ENCODE results near the gene ASCL5.

Gene ASCL5

GRCh38 chr1:201095581-201095980 lies 31.4 kb downstream of the ASCL5 start:
- H3K27ac Mint-ChIP-seq, result no peak overlapping the region
- H3K27me3 Mint-ChIP-seq (ENCODE audit: low read depth), result peaks cover 6% of the 10 kb centered on the region
- H3K36me3 Mint-ChIP-seq (ENCODE audit: low read depth), result no peaks in the 10 kb centered on the region
- H3K9me3 Mint-ChIP-seq, result no peaks in the 10 kb centered on the region
- no peaks in the 10 kb centered on the region for H3K4me1 Mint-ChIP-seq (ENCODE audit: low read depth)
- no peak overlapping the region for H3K4me3 Mint-ChIP-seq

- Mint-ChIP-seq H3K9me3 (no peaks in the 10 kb centered on the region), H3K27ac (no peak overlapping the region), H3K27me3 (ENCODE audit: low read depth) (peaks cover 6% of the 10 kb centered on the region), H3K36me3 (ENCODE audit: low read depth) (no peaks in the 10 kb centered on the region), H3K4me1 (ENCODE audit: low read depth) (no peaks in the 10 kb centered on the region), H3K4me3 (no peak overlapping the region)
Measured at GRCh38 chr1:201094832-201095231, 32.2 kb downstream of the ASCL5 start.

GRCh38 chr1:201093962-201094361 lies 33.0 kb downstream of the ASCL5 start:
- H3K27ac Mint-ChIP-seq, result no peak overlapping the region
- no peaks in the 10 kb centered on the region for H3K36me3 Mint-ChIP-seq (ENCODE audit: low read depth)
- peaks cover 6% of the 10 kb centered on the region for H3K27me3 Mint-ChIP-seq (ENCODE audit: low read depth)
- H3K4me3 Mint-ChIP-seq, result no peak overlapping the region
- H3K4me1 Mint-ChIP-seq (ENCODE audit: low read depth), result no peaks in the 10 kb centered on the region
- no peaks in the 10 kb centered on the region for H3K9me3 Mint-ChIP-seq

GRCh38 chr1:201093561-201093960 lies 33.4 kb downstream of the ASCL5 start:
- Mint-ChIP-seq H3K4me3 (no peak overlapping the region), H3K36me3 (ENCODE audit: low read depth) (no peaks in the 10 kb centered on the region), H3K9me3 (no peaks in the 10 kb centered on the region), H3K4me1 (ENCODE audit: low read depth) (no peaks in the 10 kb centered on the region), H3K27me3 (ENCODE audit: low read depth) (peaks cover 6% of the 10 kb centered on the region), H3K27ac (no peak overlapping the region)

- no peaks in the 10 kb centered on the region for H3K4me1 Mint-ChIP-seq (ENCODE audit: low read depth)
- H3K27me3 Mint-ChIP-seq (ENCODE audit: low read depth), result peaks cover 6% of the 10 kb centered on the region
- H3K9me3 Mint-ChIP-seq, result no peaks in the 10 kb centered on the region
- no peak overlapping the region for H3K4me3 Mint-ChIP-seq
- H3K27ac Mint-ChIP-seq, result no peak overlapping the region
- H3K36me3 Mint-ChIP-seq (ENCODE audit: low read depth), result no peaks in the 10 kb centered on the region
Measured at GRCh38 chr1:201092738-201093137, 34.2 kb downstream of the ASCL5 start.

- no peaks in the 10 kb centered on the region for H3K36me3 Mint-ChIP-seq (ENCODE audit: low read depth)
- no peak overlapping the region for H3K27ac Mint-ChIP-seq
- peaks cover 6% of the 10 kb centered on the region for H3K27me3 Mint-ChIP-seq (ENCODE audit: low read depth)
- H3K4me3 Mint-ChIP-seq, result no peak overlapping the region
- H3K4me1 Mint-ChIP-seq (ENCODE audit: low read depth), result no peaks in the 10 kb centered on the region
- H3K9me3 Mint-ChIP-seq, result no peaks in the 10 kb centered on the region
Measured at GRCh38 chr1:201091256-201091655, 35.7 kb downstream of the ASCL5 start.

GRCh38 chr1:201090541-201090940 lies 36.4 kb downstream of the ASCL5 start:
- Mint-ChIP-seq H3K4me1 (ENCODE audit: low read depth) (no peaks in the 10 kb centered on the region), H3K36me3 (ENCODE audit: low read depth) (no peaks in the 10 kb centered on the region), H3K27me3 (ENCODE audit: low read depth) (peaks cover 6% of the 10 kb centered on the region), H3K9me3 (no peaks in the 10 kb centered on the region), H3K27ac (no peak overlapping the region), H3K4me3 (no peak overlapping the region)

- Mint-ChIP-seq H3K4me3 (no peak overlapping the region), H3K27ac (no peak overlapping the region), H3K4me1 (ENCODE audit: low read depth) (no peaks in the 10 kb centered on the region), H3K27me3 (ENCODE audit: low read depth) (peaks cover 6% of the 10 kb centered on the region), H3K36me3 (ENCODE audit: low read depth) (no peaks in the 10 kb centered on the region), H3K9me3 (no peaks in the 10 kb centered on the region)
Measured at GRCh38 chr1:201089596-201089995, 37.4 kb downstream of the ASCL5 start.

- Mint-ChIP-seq H3K36me3 (ENCODE audit: low read depth) (no peaks in the 10 kb centered on the region), H3K4me3 (no peak overlapping the region), H3K27me3 (ENCODE audit: low read depth) (peaks cover 9% of the 10 kb centered on the region), H3K9me3 (no peaks in the 10 kb centered on the region), H3K27ac (no peak overlapping the region), H3K4me1 (ENCODE audit: low read depth) (no peaks in the 10 kb centered on the region)
Measured at GRCh38 chr1:201088901-201089525, 38.0 kb downstream of the ASCL5 start.

GRCh38 chr1:201088395-201088794 lies 38.6 kb downstream of the ASCL5 start:
- Mint-ChIP-seq H3K9me3 (no peaks in the 10 kb centered on the region), H3K4me3 (no peak overlapping the region), H3K27ac (no peak overlapping the region), H3K27me3 (ENCODE audit: low read depth) (peaks cover 10% of the 10 kb centered on the region), H3K36me3 (ENCODE audit: low read depth) (no peaks in the 10 kb centered on the region), H3K4me1 (ENCODE audit: low read depth) (no peaks in the 10 kb centered on the region)

- H3K27ac Mint-ChIP-seq, result no peak overlapping the region
- no peak overlapping the region for H3K4me3 Mint-ChIP-seq
- H3K9me3 Mint-ChIP-seq, result no peaks in the 10 kb centered on the region
- H3K36me3 Mint-ChIP-seq (ENCODE audit: low read depth), result no peaks in the 10 kb centered on the region
- no peaks in the 10 kb centered on the region for H3K4me1 Mint-ChIP-seq (ENCODE audit: low read depth)
- peaks cover 15% of the 10 kb centered on the region for H3K27me3 Mint-ChIP-seq (ENCODE audit: low read depth)
Measured at GRCh38 chr1:201085902-201086735, 40.9 kb downstream of the ASCL5 start.

- no peaks in the 10 kb centered on the region for H3K4me1 Mint-ChIP-seq (ENCODE audit: low read depth)
- H3K27me3 Mint-ChIP-seq (ENCODE audit: low read depth), result peaks cover 20% of the 10 kb centered on the region
- H3K27ac Mint-ChIP-seq, result no peak overlapping the region
- no peaks in the 10 kb centered on the region for H3K36me3 Mint-ChIP-seq (ENCODE audit: low read depth)
- H3K9me3 Mint-ChIP-seq, result no peaks in the 10 kb centered on the region
- no peak overlapping the region for H3K4me3 Mint-ChIP-seq
Measured at GRCh38 chr1:201084295-201084694, 42.7 kb downstream of the ASCL5 start.

GRCh38 chr1:201083741-201084140 lies 43.2 kb downstream of the ASCL5 start:
- Mint-ChIP-seq H3K27me3 (ENCODE audit: low read depth) (peaks cover 20% of the 10 kb centered on the region), H3K4me3 (no peak overlapping the region), H3K36me3 (ENCODE audit: low read depth) (no peaks in the 10 kb centered on the region), H3K9me3 (no peaks in the 10 kb centered on the region), H3K4me1 (ENCODE audit: low read depth) (no peaks in the 10 kb centered on the region), H3K27ac (no peak overlapping the region)

GRCh38 chr1:201080135-201080534 lies 46.8 kb downstream of the ASCL5 start:
- Mint-ChIP-seq H3K36me3 (ENCODE audit: low read depth) (no peaks in the 10 kb centered on the region), H3K27ac (no peak overlapping the region), H3K4me1 (ENCODE audit: low read depth) (no peaks in the 10 kb centered on the region), H3K4me3 (no peak overlapping the region), H3K27me3 (ENCODE audit: low read depth) (peaks cover 18% of the 10 kb centered on the region), H3K9me3 (no peaks in the 10 kb centered on the region)

GRCh38 chr1:201077736-201078135 lies 49.2 kb downstream of the ASCL5 start:
- Mint-ChIP-seq H3K27ac (no peak overlapping the region), H3K36me3 (ENCODE audit: low read depth) (no peaks in the 10 kb centered on the region), H3K9me3 (no peaks in the 10 kb centered on the region), H3K27me3 (ENCODE audit: low read depth) (peaks cover 9% of the 10 kb centered on the region), H3K4me3 (no peak overlapping the region), H3K4me1 (ENCODE audit: low read depth) (no peaks in the 10 kb centered on the region)

Data from T-helper 1 cell treated with Interleukin-12 subunit alpha and Interleukin-12 subunit beta and Interleukin-4 antibody, amounts not matched to agents 30 μg/mL and 1 μg/mL, for 36 hours (primary cell).